Tibial nerve (tissue), 4 donors: ENCODE measurements around the gene TTC31. TPM values are rescaled to one million over a fixed set of nuclear protein-coding genes. Genes with fewer than 3 reads are reported as not detected.
"Not testable (repeated sequence)": the region's sequence is repeated elsewhere in the genome, so short reads cannot be mapped to it uniquely, and the experiment has no call there.

Experiments used
- DNase-seq, 2 donors: peaks; one replicate each; pipeline ENCODE4 v3.0.0-alpha.2; 2019; ENCODE audit warnings: low spot score in 2 of 2
- H3K27ac ChIP-seq, 4 donors: fragments of 200-600 bp; sonication (generic) in 3 of 4; one replicate each; pipeline ENCODE4 v1.5.1; 2017 to 2019; ENCODE audit warnings: mild to moderate bottlenecking in 1 of 4
- H3K27me3 ChIP-seq, 2 donors: fragments of 200-600 bp; sonication (generic) in 1 of 2; one replicate each; pipeline versions ENCODE4 v1.5.1 to v1.6.0; 2017 to 2019
- H3K36me3 ChIP-seq, 3 donors: fragments of 200-600 bp; sonication (generic); one replicate each; pipeline ENCODE4 v1.5.1; 2018 to 2019
- H3K4me1 ChIP-seq, 4 donors: fragments of 200-600 bp; sonication (generic) in 3 of 4; one replicate each; pipeline ENCODE4 v1.5.1; 2017 to 2019
- H3K4me3 ChIP-seq, 4 donors: fragments of 200-600 bp; sonication (generic) in 3 of 4; one replicate each; pipeline ENCODE4 v1.5.1; 2017 to 2019; ENCODE audit warnings: mild to moderate bottlenecking in 1 of 4, moderate library complexity in 1 of 4
- H3K9me3 ChIP-seq, 4 donors: fragments of 200-600 bp; sonication (generic) in 3 of 4; one replicate each; pipeline ENCODE4 v1.5.1; 2017 to 2019
- EP300 ChIP-seq, 2 donors: sonication (generic); formaldehyde crosslinking; IDR thresholded peaks; one replicate each; pipeline ENCODE4 v1.6.1; 2017; ENCODE audit warnings: antibody characterized with exemption in 2 of 2, mild to moderate bottlenecking in 1 of 2
- POLR2A ChIP-seq, 2 donors: fragments of 450-650 bp; IDR thresholded peaks; one replicate each; pipeline ENCODE4 v1.6.1; 2017; ENCODE audit warnings: antibody characterized with exemption in 2 of 2, mild to moderate bottlenecking in 2 of 2, moderate library complexity in 2 of 2
- WGBS, 2 donors: methylation state at CpG; one replicate each; pipeline ENCODE4 v1.1.5; 2018; 5-methylcytosine and 5-hydroxymethylcytosine counted together
- total RNA-seq, 4 donors: library from RNA; depleted of rRNA; stranded (reverse); fragments of >200 nt; gene quantifications; one replicate each; pipeline ENCODE4 v1.1.0, GENCODE V29; 2016
- TF ChIP-seq, protein P1 (sequence below), 5 experiments: fragments of 200-600 bp in 3 of 5; fragments of 450-650 bp in 2 of 5; sonication (generic) in 3 of 5; IDR thresholded peaks; one replicate each; pipeline ENCODE4 v1.5.1; 2016 to 2019; ENCODE audit warnings: antibody characterized with exemption in 5 of 5, mild to moderate bottlenecking in 3 of 5, moderate library complexity in 2 of 5

The TTC31 gene
- total RNA-seq, 4 donors from 2014 or later: 14.6 to 43.3 (median 36.4) TPM

DNA sequence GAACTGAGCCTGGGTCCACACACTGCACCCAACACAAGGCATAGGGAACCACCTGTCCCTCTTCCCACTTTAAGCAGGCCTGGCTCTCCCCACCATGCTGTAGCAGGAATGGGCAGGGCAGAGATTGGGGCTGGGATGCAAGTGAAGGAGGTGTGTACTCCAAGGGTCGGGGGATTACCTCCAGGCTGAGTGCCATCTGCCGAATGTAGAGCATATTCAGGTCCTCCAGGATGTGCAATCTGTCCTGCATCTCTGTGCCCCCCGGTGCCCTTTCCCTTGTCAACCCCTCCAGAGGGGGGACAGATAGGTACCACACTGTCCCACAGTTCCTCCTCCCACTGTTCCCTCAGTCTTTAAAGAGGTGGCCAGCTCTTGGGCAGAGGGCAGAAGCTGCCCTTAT is 43.5 kb upstream of the TTC31 start:
- TF ChIP-seq POLR2A (IDR thresholded peaks at IDR 0.05) (no peak), EP300 (IDR thresholded peaks at IDR 0.05) (no peak)
- TF ChIP-seq, protein P1, sequence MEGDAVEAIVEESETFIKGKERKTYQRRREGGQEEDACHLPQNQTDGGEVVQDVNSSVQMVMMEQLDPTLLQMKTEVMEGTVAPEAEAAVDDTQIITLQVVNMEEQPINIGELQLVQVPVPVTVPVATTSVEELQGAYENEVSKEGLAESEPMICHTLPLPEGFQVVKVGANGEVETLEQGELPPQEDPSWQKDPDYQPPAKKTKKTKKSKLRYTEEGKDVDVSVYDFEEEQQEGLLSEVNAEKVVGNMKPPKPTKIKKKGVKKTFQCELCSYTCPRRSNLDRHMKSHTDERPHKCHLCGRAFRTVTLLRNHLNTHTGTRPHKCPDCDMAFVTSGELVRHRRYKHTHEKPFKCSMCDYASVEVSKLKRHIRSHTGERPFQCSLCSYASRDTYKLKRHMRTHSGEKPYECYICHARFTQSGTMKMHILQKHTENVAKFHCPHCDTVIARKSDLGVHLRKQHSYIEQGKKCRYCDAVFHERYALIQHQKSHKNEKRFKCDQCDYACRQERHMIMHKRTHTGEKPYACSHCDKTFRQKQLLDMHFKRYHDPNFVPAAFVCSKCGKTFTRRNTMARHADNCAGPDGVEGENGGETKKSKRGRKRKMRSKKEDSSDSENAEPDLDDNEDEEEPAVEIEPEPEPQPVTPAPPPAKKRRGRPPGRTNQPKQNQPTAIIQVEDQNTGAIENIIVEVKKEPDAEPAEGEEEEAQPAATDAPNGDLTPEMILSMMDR (IDR thresholded peaks at IDR 0.05): no peak

DNA sequence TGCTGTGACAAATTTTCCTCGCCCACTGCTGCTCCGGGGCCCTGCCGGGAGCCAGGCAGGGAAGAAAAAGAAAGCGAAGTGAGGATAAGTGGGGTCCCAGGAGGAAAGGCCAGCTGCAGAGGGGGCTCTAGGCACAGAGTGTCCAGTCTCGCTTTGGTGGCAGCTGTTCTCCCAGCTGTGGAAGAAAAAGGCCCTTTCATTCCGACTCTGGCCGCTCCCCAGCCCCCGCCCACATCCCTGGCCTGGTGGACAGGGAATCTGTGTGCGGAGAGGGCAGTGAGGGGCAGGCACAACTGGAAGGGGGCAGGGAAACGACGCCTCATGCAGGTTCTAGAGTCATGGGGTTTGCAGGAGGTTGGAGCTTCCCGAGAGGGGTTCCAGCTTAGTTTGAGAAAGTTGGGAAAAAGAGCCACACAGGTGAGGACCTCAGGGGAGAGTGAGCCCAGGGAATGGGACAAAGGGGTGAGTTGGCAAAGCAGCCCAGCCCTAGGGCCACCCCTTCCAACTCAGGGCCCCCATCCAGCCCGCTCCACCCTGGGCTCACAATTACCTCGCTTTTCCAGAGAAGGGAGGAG is 43.0 kb upstream of the TTC31 start:
- H3K4me3 ChIP-seq: peak overlapping the region; percentile 45 to 66 (median 56)
- no peaks in the 10 kb centered on the region for H3K27me3 ChIP-seq
- H3K4me1 ChIP-seq: peaks cover 0 to 88% (median 11%) of the 10 kb centered on the region in 4 donors
- H3K9me3 ChIP-seq: no peaks in the 10 kb centered on the region
- peak overlapping the region; percentile 83 to 94 (median 86) for H3K27ac ChIP-seq
- peak; percentile 68 to 86 for DNase-seq
- peaks cover 0 to 5% (median 0%) of the 10 kb centered on the region in 3 donors for H3K36me3 ChIP-seq
- peak in 1 of 2 donors; percentile 78 for TF ChIP-seq EP300 (IDR thresholded peaks at IDR 0.05)
- peak in 1 of 2 donors; percentile 27 for TF ChIP-seq POLR2A (IDR thresholded peaks at IDR 0.05)
- TF ChIP-seq, protein P1 (IDR thresholded peaks at IDR 0.05): peak in 1 of 5 experiments; percentile 16
- 9 to 13% methylated on average over 14 of the region's 14 CpGs for WGBS, 2 donors

More for the DNA sequence above, 43.5 kb upstream of the TTC31 start:
- H3K4me3 ChIP-seq: peak overlapping the region; percentile 45 to 66 (median 56)
- H3K9me3 ChIP-seq: no peaks in the 10 kb centered on the region
- H3K4me1 ChIP-seq: peaks cover 0 to 87% (median 11%) of the 10 kb centered on the region in 4 donors
- WGBS, 2 donors: 26 to 29% methylated on average over 3 of the region's 3 CpGs
- DNase-seq: no peak
- no peaks in the 10 kb centered on the region for H3K27me3 ChIP-seq
- H3K27ac ChIP-seq: peak overlapping the region; percentile 83 to 94 (median 86)
- peaks cover 0 to 5% (median 0%) of the 10 kb centered on the region in 3 donors for H3K36me3 ChIP-seq

DNA sequence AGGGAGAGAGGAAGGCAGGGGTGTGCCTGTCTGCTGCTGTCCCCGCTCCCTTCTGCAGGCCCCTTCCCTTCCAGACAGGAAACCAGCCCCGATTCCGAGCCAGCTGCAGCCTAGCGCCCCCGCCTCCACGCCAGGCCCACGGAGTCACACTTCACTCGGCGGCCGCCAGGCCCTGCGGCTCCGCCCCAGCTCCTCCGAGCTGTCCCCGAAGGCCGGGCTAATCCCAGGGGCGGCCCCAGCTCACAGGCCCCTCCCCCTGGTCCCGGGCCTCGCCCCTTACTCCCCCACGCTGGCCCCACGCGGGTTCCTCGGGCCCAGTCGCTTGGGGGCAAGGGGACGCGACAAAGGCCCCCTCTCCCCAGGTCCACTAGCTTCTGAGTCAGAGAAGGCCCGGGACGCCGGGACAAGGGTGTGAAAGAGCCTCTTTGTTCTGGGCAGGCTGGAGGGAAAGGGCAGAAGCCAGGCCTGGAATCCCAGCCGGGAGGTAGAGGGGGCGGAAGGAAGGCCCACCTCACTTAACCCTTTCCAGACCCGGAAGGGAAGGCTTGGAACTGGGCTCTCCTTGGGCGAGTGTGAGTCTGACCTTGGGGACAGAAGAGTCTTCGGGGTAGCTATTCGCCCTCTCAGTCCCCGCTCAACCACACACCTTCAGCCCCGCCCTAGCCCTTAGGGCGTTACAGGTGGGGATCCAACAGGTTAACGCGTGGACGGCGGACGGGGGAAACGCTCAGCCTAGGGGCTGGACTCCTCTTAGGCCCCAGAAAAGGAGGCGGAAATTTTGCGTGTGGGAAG is 42.3 kb upstream of the TTC31 start:
- H3K9me3 ChIP-seq: no peaks in the 10 kb centered on the region
- H3K4me1 ChIP-seq: peaks cover 0 to 81% (median 11%) of the 10 kb centered on the region in 4 donors
- DNase-seq: peak; percentile 66 to 77
- WGBS, 2 donors: 4 to 13% methylated on average over 37 to 43 of the region's 45 CpGs
- peak; percentile 45 to 57 for TF ChIP-seq POLR2A (IDR thresholded peaks at IDR 0.05)
- TF ChIP-seq EP300 (IDR thresholded peaks at IDR 0.05): peak; percentile 19 to 87
- TF ChIP-seq, protein P1 (IDR thresholded peaks at IDR 0.05): peak; percentile 7 to 76 (median 30)
- no peaks in the 10 kb centered on the region for H3K27me3 ChIP-seq
- H3K4me3 ChIP-seq: peak overlapping the region; percentile 45 to 66 (median 56)
- peak overlapping the region; percentile 83 to 94 (median 86) for H3K27ac ChIP-seq
- peaks cover 0 to 5% (median 0%) of the 10 kb centered on the region in 3 donors for H3K36me3 ChIP-seq

DNA sequence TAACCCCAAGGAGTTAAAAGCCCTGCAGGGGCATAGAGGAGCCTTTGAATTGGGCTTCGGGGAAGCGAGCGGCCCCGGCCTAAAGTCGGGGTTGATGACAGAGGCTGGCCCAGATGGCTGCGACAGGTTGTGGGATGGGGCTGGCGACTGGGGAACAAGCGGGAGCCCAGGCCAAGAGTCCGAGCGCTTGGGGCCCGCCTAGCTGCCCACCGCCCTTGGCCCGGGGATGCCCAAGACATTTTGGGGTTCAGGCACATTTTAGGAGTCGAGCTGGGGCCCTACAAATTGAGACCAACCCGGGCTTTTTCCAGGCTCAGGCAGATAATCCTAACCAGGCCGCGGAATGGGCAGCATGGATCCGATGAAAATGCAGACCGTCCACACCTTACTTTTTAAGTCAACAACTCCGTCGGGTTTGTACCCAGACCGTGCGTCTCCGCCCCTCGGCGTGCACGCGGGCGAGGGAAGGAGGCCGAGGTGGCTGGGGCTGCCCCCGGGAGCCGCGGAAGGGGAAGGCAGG is 41.7 kb upstream of the TTC31 start:
- peak overlapping the region; percentile 83 to 94 (median 86) for H3K27ac ChIP-seq
- DNase-seq: no peak
- WGBS, 2 donors: 14 to 16% methylated on average over 23 to 26 of the region's 33 CpGs
- no peaks in the 10 kb centered on the region for H3K36me3 ChIP-seq
- H3K4me1 ChIP-seq: peaks cover 0 to 75% (median 11%) of the 10 kb centered on the region in 4 donors
- no peak for TF ChIP-seq POLR2A (IDR thresholded peaks at IDR 0.05)
- no peaks in the 10 kb centered on the region for H3K9me3 ChIP-seq
- H3K27me3 ChIP-seq: no peaks in the 10 kb centered on the region
- H3K4me3 ChIP-seq: peak overlapping the region; percentile 45 to 66 (median 56)

DNA sequence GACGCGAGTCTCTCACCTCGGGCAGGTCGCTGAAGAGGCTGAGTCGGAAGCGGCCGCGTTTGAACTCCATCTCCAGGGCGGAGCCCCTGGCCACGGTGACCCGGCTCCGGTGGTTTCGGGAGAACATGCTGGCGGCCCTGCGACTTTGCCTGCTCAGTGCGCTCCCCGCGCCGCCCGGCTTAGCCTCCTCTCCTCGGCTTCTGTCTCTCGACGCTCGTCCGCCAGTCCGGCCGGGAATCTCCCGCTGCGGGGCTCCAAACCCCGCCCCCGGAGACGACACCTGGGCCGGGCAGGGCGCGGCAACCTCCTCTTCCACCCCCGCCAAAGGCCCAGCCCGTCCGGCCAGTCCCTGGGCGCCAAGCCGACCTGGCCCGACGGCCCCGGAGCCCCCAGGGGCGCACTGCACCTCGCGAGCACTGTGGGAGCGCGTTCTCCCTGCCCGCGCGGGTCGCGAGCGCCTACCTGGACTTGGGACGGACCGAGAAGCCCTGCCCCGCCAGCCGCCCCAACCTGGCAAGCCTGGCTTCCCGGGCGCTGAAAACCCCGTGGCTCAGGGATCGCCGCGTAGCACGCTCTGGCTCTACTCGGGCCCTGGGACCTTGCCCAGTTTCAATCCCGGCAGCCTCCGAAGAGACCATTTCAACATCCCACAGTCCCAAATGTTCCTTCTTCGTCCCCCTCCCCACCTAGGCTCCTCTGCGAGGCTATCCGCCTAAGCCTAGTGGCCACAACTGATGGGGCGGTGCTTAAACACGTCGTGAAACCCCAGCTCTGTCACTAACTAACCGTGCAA is 41.0 kb upstream of the TTC31 start, which contains the start of gene RTKN:
Gene RTKN, minus strand, starts transcription at position 248 of the 793 bp plus-strand sequence. Its CDS starts 121 bp downstream, at position 127.
- DNase-seq: peak in 1 of 2 donors; percentile 29
- TF ChIP-seq, protein P1 (IDR thresholded peaks at IDR 0.05): no peak
- TF ChIP-seq POLR2A (IDR thresholded peaks at IDR 0.05) (no peak), EP300 (IDR thresholded peaks at IDR 0.05) (no peak)
- 41 to 52% methylated on average over 36 to 73 of the region's 75 CpGs for whole genome bisulfite sequencing, 2 donors
- peak within 1 kb of the TSS; percentile 83 to 94 (median 86) for H3K27ac ChIP-seq
- no peaks in the 10 kb centered on the region for H3K27me3 ChIP-seq
- peak within 1 kb of the TSS; percentile 45 to 66 (median 56) for H3K4me3 ChIP-seq
- peaks cover 0 to 70% (median 11%) of the 10 kb centered on the region in 4 donors for H3K4me1 ChIP-seq
- no peaks in the 10 kb centered on the region for H3K36me3 ChIP-seq
- H3K9me3 ChIP-seq: no peaks in the 10 kb centered on the region

DNA sequence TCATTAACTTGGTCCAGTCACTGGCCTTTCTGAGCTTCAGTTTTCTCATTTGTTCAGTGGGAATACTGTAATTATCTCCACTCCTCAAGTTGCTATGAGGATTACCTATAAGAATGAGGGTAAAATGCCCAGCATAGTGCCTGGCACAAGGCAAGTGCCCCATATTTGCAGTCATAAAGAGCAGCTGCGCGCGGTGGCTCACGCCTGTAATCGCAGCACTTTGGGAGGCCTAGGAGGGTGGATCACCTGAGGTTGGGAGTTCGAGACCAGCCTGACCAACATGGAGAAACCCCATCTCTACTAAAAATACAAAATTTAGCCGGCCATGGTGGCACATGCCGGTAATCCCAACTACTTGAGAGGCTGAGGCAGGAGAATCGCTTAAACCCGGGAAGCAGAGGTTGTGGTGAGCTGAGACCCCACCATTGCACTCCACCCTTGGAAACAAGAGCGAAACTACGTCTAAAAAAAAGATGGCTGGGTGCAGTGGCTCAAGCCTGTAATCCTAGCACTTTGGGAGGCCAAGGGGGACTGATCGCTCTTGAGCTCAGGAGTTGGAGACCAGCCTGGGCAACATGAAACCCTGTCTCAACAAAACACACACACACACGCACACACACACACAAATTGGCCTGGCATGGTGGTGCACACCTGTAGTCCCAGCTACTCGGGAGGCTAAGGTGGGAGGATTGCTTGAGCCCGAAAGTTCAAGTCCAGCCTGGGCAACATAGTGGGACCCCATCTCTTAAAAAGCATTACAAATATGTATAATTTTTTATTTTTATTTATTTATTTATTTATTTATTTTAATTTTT is 40.2 kb upstream of the TTC31 start:
- Histone ChIP-seq H3K27ac (peak overlapping the region in 3 of 4 donors; percentile 85 to 94 (median 88)), H3K4me1 (peaks cover 0 to 62% (median 11%) of the 10 kb centered on the region in 4 donors), H3K4me3 (peak overlapping the region in 2 of 4 donors; percentile 55 to 66)
- not testable (repeated sequence) for H3K9me3 ChIP-seq, H3K36me3 ChIP-seq, H3K27me3 ChIP-seq, DNase-seq
- WGBS, 2 donors: 94 to 95% methylated on average over 16 of the region's 16 CpGs
